K562 (cell line): ENCODE data around the gene ITPR2. TPM values are rescaled to one million over a fixed set of nuclear protein-coding genes. Genes with fewer than 3 reads are reported as not detected.

Experiments used
- ATAC-seq: fragments of 200-7000 bp; cut with Tn5 transposase; 3 replicates; pipeline ENCODE4 v1.9.1; 2020; ENCODE audit warnings: moderate library complexity
- BruUV-seq: library from RNA; stranded (reverse); fragments of 400-500 nt; replicated peaks from 2 replicates; lab custom pipeline; 2021; lab: Mats Ljungman, UMichigan
- CTCF ChIA-PET: fragments of 300-600 bp; formaldehyde crosslinking; extraction: SDS; loops from one replicate; lab custom pipeline; 2021; ENCODE audit warnings: low intra/inter-chr PET ratio; lab: Yijun Ruan, JAX
- POLR2A ChIA-PET: fragments of 300-600, 350-650 bp; sonication (Branson Sonifier 250); formaldehyde crosslinking; extraction: SDS; loops from one replicate; lab custom pipeline; 2021; ENCODE audit warnings: antibody characterized with exemption, inconsistent platforms; lab: Yijun Ruan, JAX
- DNase-seq, 4 experiments: peaks; one replicate each; pipeline versions ENCODE4 v3.0.0 to v3.0.0-alpha.2; 2011 to 2018; ENCODE audit warnings: low spot score in 3 of 4, mixed read lengths in 3 of 4; ENCODE audit errors: extremely low read depth in 1 of 4
- FAIRE-seq: peaks from 2 replicates; lab custom pipeline; 2011; peaks lifted over from hg19 to GRCh38; lab: Jason Lieb, UNC
- H2AFZ ChIP-seq: 2 replicates; pipeline ENCODE4 v1.6.0; 2011; ENCODE audit warnings: low read depth, low read length, control low read depth, inconsistent platforms
- H3K27ac ChIP-seq: fragments of 200-600 bp; 3 replicates; pipeline ENCODE4 v1.8.0; 2011; ENCODE audit warnings: low read depth, mild to moderate bottlenecking, control low read depth, inconsistent platforms, low read length, moderate library complexity, mixed read lengths; ENCODE audit errors: extremely low read depth
- H3K27me3 ChIP-seq, 2 experiments: fragments of 300-600 bp in 1 of 2; 2 replicates in 1 of 2; 3 replicates in 1 of 2; pipeline versions ENCODE4 v1.6.0 to v1.8.0; 2011; ENCODE audit warnings: inconsistent platforms in 2 of 2, low read length in 2 of 2, mild to moderate bottlenecking in 1 of 2, mixed read lengths in 1 of 2, moderate library complexity in 1 of 2; ENCODE audit not compliant: control insufficient read depth in 2 of 2, insufficient read depth in 2 of 2
- H3K36me3 ChIP-seq: fragments of 300-600 bp; 3 replicates; pipeline ENCODE4 v1.8.0; 2011; ENCODE audit warnings: mild to moderate bottlenecking, low read length, inconsistent platforms; ENCODE audit not compliant: control insufficient read depth, insufficient read depth
- H3K4me1 ChIP-seq, 2 experiments: fragments of 200-600 bp in 1 of 2; replicated peaks in 1 of 2; 2 replicates in 1 of 2; 3 replicates in 1 of 2; pipeline versions ENCODE4 v1.5.1 to v1.8.0; 2011; ENCODE audit warnings: inconsistent platforms in 2 of 2, low read length in 2 of 2, mild to moderate bottlenecking in 1 of 2, mixed read lengths in 1 of 2, moderate library complexity in 1 of 2; ENCODE audit not compliant: control insufficient read depth in 2 of 2, insufficient read depth in 2 of 2
- H3K4me2 ChIP-seq: 2 replicates; pipeline ENCODE4 v1.6.1; 2011; ENCODE audit warnings: low read length, control low read depth, inconsistent platforms, mixed read lengths; ENCODE audit not compliant: insufficient read depth
- H3K4me3 ChIP-seq: fragments of 200-600 bp; sonication (generic), shearing (Covaris generic); 2 replicates; pipeline ENCODE4 v1.5.1; 2016; ENCODE audit warnings: control low read depth, inconsistent platforms
- H3K79me2 ChIP-seq: fragments of 200-600 bp; 3 replicates; pipeline ENCODE4 v1.8.0; 2011; ENCODE audit warnings: low read length, inconsistent platforms; ENCODE audit not compliant: control insufficient read depth, insufficient read depth
- H3K9ac ChIP-seq, 2 experiments: 2 replicates each; pipeline versions ENCODE4 v1.6.0 to v1.6.1; 2011; ENCODE audit warnings: low read depth in 2 of 2, low read length in 2 of 2, control low read depth in 1 of 2, inconsistent platforms in 1 of 2, mild to moderate bottlenecking in 1 of 2, mixed read lengths in 1 of 2; ENCODE audit not compliant: insufficient read depth in 1 of 2
- H3K9me1 ChIP-seq: one replicate; pipeline ENCODE4 v1.6.0; 2011; ENCODE audit warnings: inconsistent platforms, mild to moderate bottlenecking, low read length, moderate library complexity; ENCODE audit not compliant: control insufficient read depth, insufficient read depth
- H3K9me3 ChIP-seq: replicated peaks from 2 replicates; pipeline ENCODE4 v1.5.1; 2011; ENCODE audit warnings: low read depth, low read length, inconsistent platforms; ENCODE audit not compliant: control insufficient read depth, insufficient read depth
- H4K20me1 ChIP-seq: replicated peaks from 2 replicates; pipeline ENCODE4 v1.6.1; 2011; ENCODE audit warnings: low read length, inconsistent platforms, mixed read lengths; ENCODE audit not compliant: control insufficient read depth, insufficient read depth
- CSDE1 ChIP-seq, 2 experiments: fragments of 450-650 bp; IDR thresholded peaks; 2 replicates each; pipeline ENCODE4 v1.6.1; 2016; ENCODE audit warnings: mild to moderate bottlenecking in 1 of 2
- DACH1 ChIP-seq: fragments of 450-650 bp; IDR thresholded peaks from 2 replicates; pipeline ENCODE4 v1.6.1; 2018; ENCODE audit not compliant: partially characterized antibody
- EP400 ChIP-seq: fragments of 450-650 bp; IDR thresholded peaks from 2 replicates; pipeline ENCODE4 v1.6.1; 2017; ENCODE audit warnings: antibody characterized with exemption, mild to moderate bottlenecking, moderate library complexity
- FOSL1 ChIP-seq: fragments of 200-800 bp; sonication (Bioruptor generic); conservative IDR thresholded peaks from 2 replicates; pipeline ENCODE4 v1.6.1; 2016; ENCODE audit warnings: missing genetic modification characterization, missing compliant biosample characterization
- HNRNPLL ChIP-seq: fragments of 200-400 bp; formaldehyde crosslinking; IDR thresholded peaks from 2 replicates; pipeline ENCODE4 v1.6.1; 2017; ENCODE audit warnings: low read length, low read depth, mild to moderate bottlenecking; ENCODE audit not compliant: poor library complexity, severe bottlenecking
- JUN ChIP-seq, 2 experiments: sonication (generic) in 1 of 2; formaldehyde crosslinking in 1 of 2; IDR thresholded peaks; 2 replicates each; pipeline versions ENCODE4 v1.6.1 to v1.8.0; 2012 to 2022; ENCODE audit warnings: borderline replicate concordance in 2 of 2, mild to moderate bottlenecking in 2 of 2, improper control_type of control experiment in 1 of 2, low read depth in 1 of 2, low read length in 1 of 2, missing genetic modification reagents in 1 of 2
- RAD21 ChIP-seq, 2 experiments: fragments of 250-450 bp in 1 of 2; fragments of 450-650 bp in 1 of 2; sonication (Bioruptor Pico) in 1 of 2; formaldehyde crosslinking in 1 of 2; IDR thresholded peaks in 1 of 2; conservative IDR thresholded peaks in 1 of 2; 2 replicates each; pipeline versions ENCODE4 v1.4.0 to v1.8.0; 2020 to 2022; ENCODE audit warnings: mild to moderate bottlenecking in 2 of 2, moderate library complexity in 1 of 2
- SRF ChIP-seq, 2 experiments: fragments of 250-450, 450-650 bp in 1 of 2; sonication (Bioruptor Pico) in 1 of 2; sonication (generic) in 1 of 2; formaldehyde crosslinking; IDR thresholded peaks; 2 replicates each; pipeline versions ENCODE4 v1.5.0 to v1.5.1; 2020 to 2022; ENCODE audit warnings: mild to moderate bottlenecking in 1 of 2, missing genetic modification reagents in 1 of 2
- TAL1 ChIP-seq: fragments of 450-650 bp; IDR thresholded peaks from 2 replicates; pipeline ENCODE4 v1.6.1; 2016; ENCODE audit warnings: mild to moderate bottlenecking
- TFE3 ChIP-seq: fragments of 450-650 bp; formaldehyde crosslinking; IDR thresholded peaks from 2 replicates; pipeline ENCODE4 v1.4.0; 2020; ENCODE audit warnings: mild to moderate bottlenecking, mixed read lengths
- ZNF76 ChIP-seq: fragments of 250-450 bp; sonication (Bioruptor Pico); IDR thresholded peaks from 2 replicates; pipeline ENCODE4 v1.4.0; 2020; ENCODE audit warnings: mild to moderate bottlenecking, moderate library complexity, borderline replicate concordance
- ZNF766 ChIP-seq: fragments of 200-800 bp; sonication (Bioruptor generic); conservative IDR thresholded peaks from 2 replicates; pipeline ENCODE4 v1.6.1; 2016; ENCODE audit warnings: missing genetic modification characterization, missing compliant biosample characterization
- ZNF785 ChIP-seq: fragments of 250-450 bp; sonication (Bioruptor Pico); IDR thresholded peaks from 2 replicates; pipeline ENCODE4 v1.4.0; 2020; ENCODE audit warnings: mild to moderate bottlenecking
- WGBS: fragments of 100-300 bp; shearing (Covaris generic); methylation state at CpG from one replicate; pipeline ENCODE4 v1.1.6; 2016; ENCODE audit warnings: low coverage, mixed read lengths; ENCODE audit not compliant: insufficient coverage; ENCODE audit errors: missing lambda C conversion rate; 5-methylcytosine and 5-hydroxymethylcytosine counted together
- in situ Hi-C: fragments of 300-500 bp; cut with MboI; formaldehyde crosslinking; loops from 4 replicates; pipeline ENCODE4 v1.15.0; 2018; ENCODE audit warnings: inconsistent platforms, mixed read lengths
- intact Hi-C: fragments of 100-400 bp; cut with micrococcal nuclease; formaldehyde crosslinking; loops from 2 replicates; pipeline ENCODE4 v1.14.2; 2022
- polyA plus RNA-seq, 8 experiments: library from polyadenylated mRNA; depleted of rRNA in 4 of 8; stranded (reverse) in 5 of 8; unstranded in 3 of 8; fragments of >200 nt; fragmentation: Nextera tagmentation in 2 of 8; fragmentation: Illumina TruSeq in 1 of 8; extraction: Ambion mirVana in 2 of 8; extraction: Trizol in 1 of 8; gene quantifications; 2 replicates each; pipeline versions ENCODE4 v1.2.1 to v1.2.3, GENCODE V29; 2011 to 2014; ENCODE audit warnings: inconsistent platforms in 1 of 8, missing spikeins in 1 of 8
- total RNA-seq, 7 experiments: library from RNA; depleted of rRNA in 6 of 7; stranded (reverse); fragments of >200 nt in 6 of 7; fragmentation: Illumina TruSeq in 2 of 7; extraction: Trizol in 2 of 7; gene quantifications; 2 replicates each; pipeline versions ENCODE4 v1.2.1 to v1.2.3, GENCODE V29; 2011 to 2021; ENCODE audit warnings: low replicate concordance in 1 of 7

Gene ITPR2
- total and polyA plus RNA-seq, 9 of the 15 experiments (the other 6 are each of a cell fraction or from before 2014, with no cell fraction given) = 0.21 to 3.3 (median 0.95) TPM

GRCh38 chr12:26298785-26299621 lies 534.0 kb downstream of the ITPR2 start:
- in situ Hi-C loops = no loop called here
- no peaks in the 10 kb centered on the region for H3K79me2 ChIP-seq
- ATAC-seq (peak; percentile 72), DNase-seq (peak; percentile 21 to 41 (median 26)), FAIRE-seq (peak; percentile 42)
- H3K4me2 ChIP-seq = peak overlapping the region; percentile 23
- no TSS peak for BruUV-seq
- H3K4me3 ChIP-seq = no peak overlapping the region
- WGBS = 10% methylated on average over 6 of the region's 6 CpGs
- no peaks in the 10 kb centered on the region for H3K36me3 ChIP-seq
- peak overlapping the region; percentile 75; the same call in 1 of the 2 replicates for H2AFZ ChIP-seq
- no peak overlapping the region for H3K9ac ChIP-seq
- no peaks in the 10 kb centered on the region for H4K20me1 ChIP-seq
- POLR2A ChIA-PET = no interaction called here
- CTCF ChIA-PET = no interaction called here
- H3K9me1 ChIP-seq = no peaks in the 10 kb centered on the region
- intact Hi-C loops = no loop called here
- H3K4me1 ChIP-seq = peaks cover 0 to 9% of the 10 kb centered on the region in 2 experiments; a peak in 3 of 5 replicates
- H3K27ac ChIP-seq = peak overlapping the region; percentile 40; the same call in 1 of the 3 replicates
- H3K9me3 ChIP-seq = no peaks in the 10 kb centered on the region
- no peaks in the 10 kb centered on the region for H3K27me3 ChIP-seq
- TF ChIP-seq CSDE1 (IDR thresholded peaks at IDR 0.05) = no peak
- no peak for TF ChIP-seq TAL1
- TF ChIP-seq DACH1 = no peak
- no peak for TF ChIP-seq HNRNPLL
- no peak for TF ChIP-seq ZNF76 (CRISPR knock-in tag)
- no peak for TF ChIP-seq ZNF785 (CRISPR knock-in tag)
- TF ChIP-seq EP400 = no peak
- TF ChIP-seq SRF (CRISPR knock-in tag; IDR thresholded peaks at IDR 0.05) = peak in 1 of 2 experiments; percentile 45; a peak in 1 of 4 replicates
- peak; percentile 96 for TF ChIP-seq ZNF766 (CRISPR knock-in tag)
- TF ChIP-seq TFE3 (CRISPR knock-in tag) = no peak
- peak; percentile 94 for TF ChIP-seq FOSL1 (tag)
- peak; percentile 70 for TF ChIP-seq JUN (IDR thresholded peaks at IDR 0.05; ENCODE audit: borderline replicate concordance, low read depth, low read length)
- no peak for TF ChIP-seq JUN (CRISPR knock-in tag; IDR thresholded peaks at IDR 0.05; ENCODE audit: borderline replicate concordance)
- 0 out of 4 replicates have a peak, but pooled peaks of 1 of the 2 experiments have one; percentile 4 for TF ChIP-seq RAD21 (CRISPR knock-in tag; conservative IDR thresholded peaks at IDR 0.05 in 1 of 2, IDR thresholded peaks at IDR 0.05 in 1 of 2)
